ENCODE measurements around the gene CRIP3. TPM values are rescaled to one million over a fixed set of nuclear protein-coding genes. Genes with fewer than 3 reads are reported as not detected.

Gene CRIP3
- total RNA-seq, 1 donor from 2014 or later, result 8.4 TPM

DNA sequence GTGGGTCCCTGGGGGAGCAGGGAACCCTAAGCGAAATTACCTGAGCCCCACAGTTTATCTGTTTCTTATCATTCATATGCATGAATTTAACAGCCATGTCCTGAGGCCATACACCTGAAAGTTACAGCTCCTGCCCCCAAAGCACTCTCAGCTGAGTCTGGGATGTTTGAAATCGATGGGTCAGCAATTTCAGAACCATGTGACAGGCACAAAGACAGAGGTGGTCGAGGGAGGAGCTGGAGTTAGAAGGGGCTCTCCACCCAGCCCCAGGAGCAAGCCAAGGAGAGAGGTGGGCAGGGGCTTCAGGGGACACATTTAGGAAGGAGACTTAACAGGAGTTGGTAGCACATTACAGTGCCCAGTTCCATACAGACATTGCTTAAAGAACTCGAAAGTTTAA is 50.4 kb downstream of the CRIP3 start:
- no peak for ATAC-seq
- no peak for DNase-seq (ENCODE audit: low spot score)

DNA sequence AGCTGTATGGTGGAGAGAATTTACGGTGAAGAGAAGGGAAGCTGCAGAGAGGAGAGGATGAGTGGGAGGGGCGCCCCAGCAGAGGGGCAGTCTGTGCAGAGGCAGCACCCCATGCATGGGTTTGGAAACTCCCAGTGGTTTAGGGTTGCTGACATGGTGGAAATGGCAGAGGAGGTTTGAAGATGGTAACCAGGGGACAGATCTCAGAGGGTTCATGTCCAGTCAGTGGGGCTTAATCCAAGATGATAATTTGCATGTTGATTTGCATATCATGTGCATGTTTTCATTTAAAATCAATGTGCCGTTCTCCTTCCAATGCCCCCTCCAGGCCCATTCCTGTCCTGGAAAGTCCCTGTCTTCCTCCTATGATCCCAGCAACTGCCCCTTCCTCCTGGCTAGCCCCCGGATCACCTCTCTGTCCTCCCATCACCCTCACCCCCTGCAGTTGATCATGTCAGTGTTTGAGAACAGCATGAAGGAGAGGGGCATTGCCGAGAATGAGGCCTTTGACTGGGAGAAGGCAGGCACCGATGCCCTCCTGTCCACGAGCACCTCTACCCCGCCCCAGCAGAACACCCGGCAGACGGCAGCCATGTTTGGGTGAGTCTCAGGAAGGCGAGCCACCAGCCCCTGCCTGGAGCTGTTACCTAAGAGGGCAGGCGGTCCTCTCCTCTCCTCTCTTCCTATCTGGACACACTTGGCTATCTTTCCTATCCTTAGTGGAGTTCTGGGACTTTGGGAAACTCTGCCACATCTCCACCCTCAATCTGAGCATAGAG is 51.1 kb downstream of the CRIP3 start:
- no peak for ATAC-seq
- DNase-seq (ENCODE audit: low spot score), result no peak

DNA sequence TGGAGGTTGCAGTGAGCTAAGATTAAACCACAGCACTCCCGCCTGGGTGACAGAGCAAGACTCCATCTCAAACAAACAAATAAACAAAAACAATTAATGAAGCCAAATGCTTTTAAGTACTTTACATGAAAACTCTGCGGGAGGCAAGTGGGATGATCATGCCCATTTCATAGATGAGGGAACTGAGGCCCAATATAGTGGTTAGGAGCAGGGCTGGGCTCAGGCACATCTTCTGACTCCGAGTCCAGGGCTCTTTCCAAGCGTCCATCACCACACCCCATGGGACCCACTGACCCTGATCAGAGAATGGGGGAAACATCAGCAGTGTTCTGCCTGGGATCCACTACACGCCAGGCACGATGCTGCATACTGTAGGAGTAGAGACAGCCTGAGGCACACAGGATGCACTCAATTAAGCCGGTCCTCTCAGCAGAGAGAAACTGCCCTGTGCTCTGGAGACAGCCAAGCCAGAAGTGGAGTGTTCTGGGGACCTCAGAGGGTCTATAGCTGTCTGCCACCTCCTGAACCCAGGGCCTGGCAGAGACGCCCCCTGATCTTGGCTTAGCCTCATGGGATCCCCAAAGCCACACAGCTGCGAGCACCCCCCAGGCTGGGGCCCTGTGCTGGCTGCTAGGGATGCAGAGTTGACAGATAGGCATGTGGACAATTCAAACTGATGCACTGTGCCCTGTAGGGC is 51.8 kb downstream of the CRIP3 start:
- DNase-seq (ENCODE audit: low spot score), result no peak
- ATAC-seq, result no peak

Other genes starting within 250 kb of the CRIP3 start
- 71.8 TPM for gene MRPL2, start 249.4 kb downstream of the CRIP3 start, total RNA-seq
- 141 TPM for gene KLC4, start 249.2 kb downstream of the CRIP3 start, total RNA-seq
- 1.3 TPM for gene PTK7, start 232.5 kb downstream of the CRIP3 start, total RNA-seq
- 6.7 TPM for gene SRF, start 137.6 kb downstream of the CRIP3 start, total RNA-seq
- 18.1 TPM for gene CUL9, start 126.6 kb downstream of the CRIP3 start, total RNA-seq
- 80.4 TPM for gene DNPH1, start 79.3 kb downstream of the CRIP3 start, total RNA-seq
- gene TTBK1, start 65.3 kb downstream of the CRIP3 start, total RNA-seq, result 2.0 TPM
- 269 TPM for gene SLC22A7, start 10.6 kb downstream of the CRIP3 start, total RNA-seq
- 9.4 TPM for gene ZNF318, start 60.8 kb upstream of the CRIP3 start, total RNA-seq
- gene ABCC10, start 118.7 kb upstream of the CRIP3 start, total RNA-seq, result 11.9 TPM
- not detected for gene DLK2, start 146.7 kb upstream of the CRIP3 start, total RNA-seq
- gene TJAP1, start 168.7 kb upstream of the CRIP3 start, total RNA-seq, result 14.0 TPM
- gene LRRC73, start 201.5 kb upstream of the CRIP3 start, total RNA-seq, result 0.40 TPM
- 67.9 TPM for gene YIPF3, start 208.1 kb upstream of the CRIP3 start, total RNA-seq
- 13.3 TPM for gene POLR1C, start 208.3 kb upstream of the CRIP3 start, total RNA-seq

All from left lobe of liver (tissue), 2 donors.